HepG2 (cell line): ENCODE results near the gene RBL1. TPM values are rescaled to one million over a fixed set of nuclear protein-coding genes. Genes with fewer than 3 reads are reported as not detected.

Experiments used
- KAT2B ChIP-seq: fragments of 150-350 bp; IDR thresholded peaks from 2 replicates; pipeline ENCODE4 v1.6.1; 2014; ENCODE audit warnings: low read depth, low read length, borderline replicate concordance
- MAFG ChIP-seq: sonication (generic); formaldehyde crosslinking; IDR thresholded peaks from 2 replicates; pipeline ENCODE4 v1.5.1; 2020; ENCODE audit warnings: mild to moderate bottlenecking, missing genetic modification reagents
- SIX1 ChIP-seq: sonication (generic); formaldehyde crosslinking; IDR thresholded peaks from 2 replicates; pipeline ENCODE4 v1.4.0; 2020; ENCODE audit warnings: missing genetic modification reagents, borderline replicate concordance
- ZNF496 ChIP-seq: sonication (generic); formaldehyde crosslinking; IDR thresholded peaks from 2 replicates; pipeline ENCODE4 v1.8.1; 2023; ENCODE audit warnings: mild to moderate bottlenecking, moderate library complexity, missing genetic modification reagents; ENCODE audit not compliant: insufficient replicate concordance
- ZNF501 ChIP-seq: sonication (generic); formaldehyde crosslinking; IDR thresholded peaks from 2 replicates; pipeline ENCODE4 v1.5.1; 2020; ENCODE audit warnings: mild to moderate bottlenecking, moderate library complexity, missing genetic modification reagents
- ZNF558 ChIP-seq: sonication (generic); formaldehyde crosslinking; IDR thresholded peaks from 2 replicates; pipeline ENCODE4 v1.9.0; 2022; ENCODE audit warnings: mild to moderate bottlenecking, missing genetic modification reagents, borderline replicate concordance
- ZNF83 ChIP-seq: sonication (generic); formaldehyde crosslinking; IDR thresholded peaks from 2 replicates; pipeline ENCODE4 v1.4.0; 2020; ENCODE audit warnings: missing genetic modification reagents, mild to moderate bottlenecking, borderline replicate concordance
- polyA plus RNA-seq, 8 experiments: library from polyadenylated mRNA; depleted of rRNA in 3 of 8; stranded (reverse) in 7 of 8; unstranded in 1 of 8; fragments of >200 nt; fragmentation: Illumina TruSeq in 4 of 8; extraction: Trizol in 4 of 8; gene quantifications; 2 replicates each; pipeline versions ENCODE4 v1.2.1 to v1.2.3, GENCODE V29; 2011 to 2016; ENCODE audit warnings: low read depth in 4 of 8, missing spikeins in 1 of 8, mixed read lengths in 1 of 8; ENCODE audit not compliant: insufficient read depth in 1 of 8
- total RNA-seq, 5 experiments: library from RNA; depleted of rRNA; stranded (reverse); fragments of >200 nt; fragmentation: Illumina TruSeq; extraction: Trizol; gene quantifications; 2 replicates each; pipeline ENCODE4 v1.2.3, GENCODE V29; 2016; ENCODE audit warnings: low read depth in 1 of 5
- TF ChIP-seq, protein P1 (sequence below), 2 experiments: sonication (generic) in 1 of 2; formaldehyde crosslinking in 1 of 2; IDR thresholded peaks; 2 replicates each; pipeline versions ENCODE4 v1.4.0 to v1.6.1; 2016 to 2020; ENCODE audit warnings: borderline replicate concordance in 1 of 2, low read depth in 1 of 2, mild to moderate bottlenecking in 1 of 2, missing genetic modification reagents in 1 of 2
- TF ChIP-seq, protein P2 (sequence below): conservative IDR thresholded peaks from 2 replicates; pipeline ENCODE4 v1.6.1; 2018; ENCODE audit warnings: missing genetic modification reagents
- TF ChIP-seq, protein P3 (sequence below): sonication (generic); formaldehyde crosslinking; IDR thresholded peaks from 2 replicates; pipeline ENCODE4 v1.8.0; 2022; ENCODE audit warnings: missing genetic modification reagents, mild to moderate bottlenecking, borderline replicate concordance
- TF ChIP-seq, protein P4 (sequence below): sonication (generic); formaldehyde crosslinking; IDR thresholded peaks from 2 replicates; pipeline ENCODE4 v1.4.0; 2020; ENCODE audit warnings: missing genetic modification reagents
- TF ChIP-seq, protein P5 (sequence below): IDR thresholded peaks from 2 replicates; pipeline ENCODE4 v1.6.1; 2016; ENCODE audit warnings: mild to moderate bottlenecking

Gene RBL1
- total and polyA plus RNA-seq, 2 of the 13 experiments (the other 11 are each of a cell fraction or from before 2014, with no cell fraction given): 6.0 to 27.5 TPM

- TF ChIP-seq, protein P1, sequence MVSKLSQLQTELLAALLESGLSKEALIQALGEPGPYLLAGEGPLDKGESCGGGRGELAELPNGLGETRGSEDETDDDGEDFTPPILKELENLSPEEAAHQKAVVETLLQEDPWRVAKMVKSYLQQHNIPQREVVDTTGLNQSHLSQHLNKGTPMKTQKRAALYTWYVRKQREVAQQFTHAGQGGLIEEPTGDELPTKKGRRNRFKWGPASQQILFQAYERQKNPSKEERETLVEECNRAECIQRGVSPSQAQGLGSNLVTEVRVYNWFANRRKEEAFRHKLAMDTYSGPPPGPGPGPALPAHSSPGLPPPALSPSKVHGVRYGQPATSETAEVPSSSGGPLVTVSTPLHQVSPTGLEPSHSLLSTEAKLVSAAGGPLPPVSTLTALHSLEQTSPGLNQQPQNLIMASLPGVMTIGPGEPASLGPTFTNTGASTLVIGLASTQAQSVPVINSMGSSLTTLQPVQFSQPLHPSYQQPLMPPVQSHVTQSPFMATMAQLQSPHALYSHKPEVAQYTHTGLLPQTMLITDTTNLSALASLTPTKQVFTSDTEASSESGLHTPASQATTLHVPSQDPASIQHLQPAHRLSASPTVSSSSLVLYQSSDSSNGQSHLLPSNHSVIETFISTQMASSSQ (IDR thresholded peaks at IDR 0.05; ENCODE audit: low read depth): no peak
- TF ChIP-seq, protein P1 (CRISPR knock-in tag; IDR thresholded peaks at IDR 0.05; ENCODE audit: borderline replicate concordance): 0 out of 2 replicates have a peak, but pooled peaks have one; percentile 7
- no peak for TF ChIP-seq ZNF558 (CRISPR knock-in tag)
- TF ChIP-seq ZNF496 (CRISPR knock-in tag): no peak
- TF ChIP-seq ZNF501 (CRISPR knock-in tag): peak; percentile 94; the same call in 1 of the 2 replicates
- TF ChIP-seq, protein P2, sequence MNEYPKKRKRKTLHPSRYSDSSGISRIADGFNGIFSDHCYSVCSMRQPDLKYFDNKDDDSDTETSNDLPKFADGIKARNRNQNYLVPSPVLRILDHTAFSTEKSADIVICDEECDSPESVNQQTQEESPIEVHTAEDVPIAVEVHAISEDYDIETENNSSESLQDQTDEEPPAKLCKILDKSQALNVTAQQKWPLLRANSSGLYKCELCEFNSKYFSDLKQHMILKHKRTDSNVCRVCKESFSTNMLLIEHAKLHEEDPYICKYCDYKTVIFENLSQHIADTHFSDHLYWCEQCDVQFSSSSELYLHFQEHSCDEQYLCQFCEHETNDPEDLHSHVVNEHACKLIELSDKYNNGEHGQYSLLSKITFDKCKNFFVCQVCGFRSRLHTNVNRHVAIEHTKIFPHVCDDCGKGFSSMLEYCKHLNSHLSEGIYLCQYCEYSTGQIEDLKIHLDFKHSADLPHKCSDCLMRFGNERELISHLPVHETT (CRISPR knock-in tag): peak; percentile 0; the same call in 1 of the 2 replicates
- TF ChIP-seq ZNF83 (CRISPR knock-in tag): no peak
- TF ChIP-seq KAT2B: no peak
- TF ChIP-seq, protein P3, sequence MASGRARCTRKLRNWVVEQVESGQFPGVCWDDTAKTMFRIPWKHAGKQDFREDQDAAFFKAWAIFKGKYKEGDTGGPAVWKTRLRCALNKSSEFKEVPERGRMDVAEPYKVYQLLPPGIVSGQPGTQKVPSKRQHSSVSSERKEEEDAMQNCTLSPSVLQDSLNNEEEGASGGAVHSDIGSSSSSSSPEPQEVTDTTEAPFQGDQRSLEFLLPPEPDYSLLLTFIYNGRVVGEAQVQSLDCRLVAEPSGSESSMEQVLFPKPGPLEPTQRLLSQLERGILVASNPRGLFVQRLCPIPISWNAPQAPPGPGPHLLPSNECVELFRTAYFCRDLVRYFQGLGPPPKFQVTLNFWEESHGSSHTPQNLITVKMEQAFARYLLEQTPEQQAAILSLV: no peak
- no peak for TF ChIP-seq SIX1 (CRISPR knock-in tag)
- no peak for TF ChIP-seq MAFG (CRISPR knock-in tag)
- TF ChIP-seq, protein P4, sequence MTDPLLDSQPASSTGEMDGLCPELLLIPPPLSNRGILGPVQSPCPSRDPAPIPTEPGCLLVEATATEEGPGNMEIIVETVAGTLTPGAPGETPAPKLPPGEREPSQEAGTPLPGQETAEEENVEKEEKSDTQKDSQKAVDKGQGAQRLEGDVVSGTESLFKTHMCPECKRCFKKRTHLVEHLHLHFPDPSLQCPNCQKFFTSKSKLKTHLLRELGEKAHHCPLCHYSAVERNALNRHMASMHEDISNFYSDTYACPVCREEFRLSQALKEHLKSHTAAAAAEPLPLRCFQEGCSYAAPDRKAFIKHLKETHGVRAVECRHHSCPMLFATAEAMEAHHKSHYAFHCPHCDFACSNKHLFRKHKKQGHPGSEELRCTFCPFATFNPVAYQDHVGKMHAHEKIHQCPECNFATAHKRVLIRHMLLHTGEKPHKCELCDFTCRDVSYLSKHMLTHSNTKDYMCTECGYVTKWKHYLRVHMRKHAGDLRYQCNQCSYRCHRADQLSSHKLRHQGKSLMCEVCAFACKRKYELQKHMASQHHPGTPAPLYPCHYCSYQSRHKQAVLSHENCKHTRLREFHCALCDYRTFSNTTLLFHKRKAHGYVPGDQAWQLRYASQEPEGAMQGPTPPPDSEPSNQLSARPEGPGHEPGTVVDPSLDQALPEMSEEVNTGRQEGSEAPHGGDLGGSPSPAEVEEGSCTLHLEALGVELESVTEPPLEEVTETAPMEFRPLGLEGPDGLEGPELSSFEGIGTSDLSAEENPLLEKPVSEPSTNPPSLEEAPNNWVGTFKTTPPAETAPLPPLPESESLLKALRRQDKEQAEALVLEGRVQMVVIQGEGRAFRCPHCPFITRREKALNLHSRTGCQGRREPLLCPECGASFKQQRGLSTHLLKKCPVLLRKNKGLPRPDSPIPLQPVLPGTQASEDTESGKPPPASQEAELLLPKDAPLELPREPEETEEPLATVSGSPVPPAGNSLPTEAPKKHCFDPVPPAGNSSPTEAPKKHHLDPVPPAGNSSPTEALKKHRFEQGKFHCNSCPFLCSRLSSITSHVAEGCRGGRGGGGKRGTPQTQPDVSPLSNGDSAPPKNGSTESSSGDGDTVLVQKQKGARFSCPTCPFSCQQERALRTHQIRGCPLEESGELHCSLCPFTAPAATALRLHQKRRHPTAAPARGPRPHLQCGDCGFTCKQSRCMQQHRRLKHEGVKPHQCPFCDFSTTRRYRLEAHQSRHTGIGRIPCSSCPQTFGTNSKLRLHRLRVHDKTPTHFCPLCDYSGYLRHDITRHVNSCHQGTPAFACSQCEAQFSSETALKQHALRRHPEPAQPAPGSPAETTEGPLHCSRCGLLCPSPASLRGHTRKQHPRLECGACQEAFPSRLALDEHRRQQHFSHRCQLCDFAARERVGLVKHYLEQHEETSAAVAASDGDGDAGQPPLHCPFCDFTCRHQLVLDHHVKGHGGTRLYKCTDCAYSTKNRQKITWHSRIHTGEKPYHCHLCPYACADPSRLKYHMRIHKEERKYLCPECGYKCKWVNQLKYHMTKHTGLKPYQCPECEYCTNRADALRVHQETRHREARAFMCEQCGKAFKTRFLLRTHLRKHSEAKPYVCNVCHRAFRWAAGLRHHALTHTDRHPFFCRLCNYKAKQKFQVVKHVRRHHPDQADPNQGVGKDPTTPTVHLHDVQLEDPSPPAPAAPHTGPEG: peak; percentile 59; the same call in 1 of the 2 replicates
- TF ChIP-seq, protein P5, sequence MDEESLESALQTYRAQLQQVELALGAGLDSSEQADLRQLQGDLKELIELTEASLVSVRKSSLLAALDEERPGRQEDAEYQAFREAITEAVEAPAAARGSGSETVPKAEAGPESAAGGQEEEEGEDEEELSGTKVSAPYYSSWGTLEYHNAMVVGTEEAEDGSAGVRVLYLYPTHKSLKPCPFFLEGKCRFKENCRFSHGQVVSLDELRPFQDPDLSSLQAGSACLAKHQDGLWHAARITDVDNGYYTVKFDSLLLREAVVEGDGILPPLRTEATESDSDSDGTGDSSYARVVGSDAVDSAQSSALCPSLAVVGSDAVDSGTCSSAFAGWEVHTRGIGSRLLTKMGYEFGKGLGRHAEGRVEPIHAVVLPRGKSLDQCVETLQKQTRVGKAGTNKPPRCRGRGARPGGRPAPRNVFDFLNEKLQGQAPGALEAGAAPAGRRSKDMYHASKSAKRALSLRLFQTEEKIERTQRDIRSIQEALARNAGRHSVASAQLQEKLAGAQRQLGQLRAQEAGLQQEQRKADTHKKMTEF (CRISPR knock-in tag): peak; percentile 72
Measured at GRCh38 chr20:36951979-36952738, 143.6 kb downstream of the RBL1 start (continued).
